Measurements from ENCODE around the gene MRTFB. TPM values are rescaled to one million over a fixed set of nuclear protein-coding genes. Genes with fewer than 3 reads are reported as not detected.
A peak's percentile ranks its signal among the peaks of the same experiment; 100 is the strongest.

The MRTFB gene
- total RNA-seq, 1 experiment from 2014 or later: 71.5 TPM

GRCh38 chr16:14089283-14089823 is 18.2 kb downstream of the MRTFB start:
- peaks cover 24% of the 10 kb centered on the region for H3K36me3 ChIP-seq (ENCODE audit: low read depth)
- TF ChIP-seq, protein P1, sequence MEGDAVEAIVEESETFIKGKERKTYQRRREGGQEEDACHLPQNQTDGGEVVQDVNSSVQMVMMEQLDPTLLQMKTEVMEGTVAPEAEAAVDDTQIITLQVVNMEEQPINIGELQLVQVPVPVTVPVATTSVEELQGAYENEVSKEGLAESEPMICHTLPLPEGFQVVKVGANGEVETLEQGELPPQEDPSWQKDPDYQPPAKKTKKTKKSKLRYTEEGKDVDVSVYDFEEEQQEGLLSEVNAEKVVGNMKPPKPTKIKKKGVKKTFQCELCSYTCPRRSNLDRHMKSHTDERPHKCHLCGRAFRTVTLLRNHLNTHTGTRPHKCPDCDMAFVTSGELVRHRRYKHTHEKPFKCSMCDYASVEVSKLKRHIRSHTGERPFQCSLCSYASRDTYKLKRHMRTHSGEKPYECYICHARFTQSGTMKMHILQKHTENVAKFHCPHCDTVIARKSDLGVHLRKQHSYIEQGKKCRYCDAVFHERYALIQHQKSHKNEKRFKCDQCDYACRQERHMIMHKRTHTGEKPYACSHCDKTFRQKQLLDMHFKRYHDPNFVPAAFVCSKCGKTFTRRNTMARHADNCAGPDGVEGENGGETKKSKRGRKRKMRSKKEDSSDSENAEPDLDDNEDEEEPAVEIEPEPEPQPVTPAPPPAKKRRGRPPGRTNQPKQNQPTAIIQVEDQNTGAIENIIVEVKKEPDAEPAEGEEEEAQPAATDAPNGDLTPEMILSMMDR (conservative IDR thresholded peaks at IDR 0.05): no peak
- TF ChIP-seq EZH2 (IDR thresholded peaks at IDR 0.05; ENCODE audit: low read depth): no peak
- H3F3A ChIP-seq (ENCODE audit: insufficient read depth, low read depth): peaks cover 17% of the 10 kb centered on the region
- BruUV-seq (replicated peaks): no TSS peak
- no peak overlapping the region for H3K4me2 ChIP-seq
- no peaks in the 10 kb centered on the region for H3K9me3 ChIP-seq (ENCODE audit: insufficient read depth, low read depth)
- ChIA-PET POLR2A (ENCODE audit: unreplicated experiment) (no interaction called here), CTCF (no interaction called here)
- no peaks in the 10 kb centered on the region for H4K20me1 ChIP-seq (ENCODE audit: insufficient read depth)
- no peaks in the 10 kb centered on the region for H3K27me3 ChIP-seq (ENCODE audit: insufficient read depth, low read depth)
- no peak overlapping the region for H3K27ac ChIP-seq
- intact Hi-C loops (cut with micrococcal nuclease; ENCODE audit: unreplicated experiment): no loop called here
- H3K4me3 ChIP-seq: no peak overlapping the region
- H3K4me1 ChIP-seq (replicated peaks; ENCODE audit: insufficient read depth): peaks cover 45% of the 10 kb centered on the region
- H3K9me2 ChIP-seq (ENCODE audit: insufficient read depth): no peaks in the 10 kb centered on the region
- DNase-seq: no peak
- H3K79me2 ChIP-seq (ENCODE audit: low read depth): peaks cover 87% of the 10 kb centered on the region
- no peak overlapping the region for H2AFZ ChIP-seq

GRCh38 chr16:14092561-14092960 is 21.4 kb downstream of the MRTFB start:
- ChIA-PET POLR2A (ENCODE audit: unreplicated experiment) (no interaction called here), CTCF (no interaction called here)
- H4K20me1 ChIP-seq (ENCODE audit: insufficient read depth): no peaks in the 10 kb centered on the region
- no peak overlapping the region for H3K4me3 ChIP-seq
- peaks cover 68% of the 10 kb centered on the region for H3K4me1 ChIP-seq (replicated peaks; ENCODE audit: insufficient read depth)
- no peaks in the 10 kb centered on the region for H3K9me2 ChIP-seq (ENCODE audit: insufficient read depth)
- DNase-seq: no peak
- peaks cover 41% of the 10 kb centered on the region for H3F3A ChIP-seq (ENCODE audit: insufficient read depth, low read depth)
- H3K27ac ChIP-seq: no peak overlapping the region; the same call in 1 of the 2 replicates
- H3K27me3 ChIP-seq (ENCODE audit: insufficient read depth, low read depth): no peaks in the 10 kb centered on the region
- H3K36me3 ChIP-seq (ENCODE audit: low read depth): peaks cover 21% of the 10 kb centered on the region; the same call in 1 of the 2 replicates
- peaks cover 79% of the 10 kb centered on the region for H3K79me2 ChIP-seq (ENCODE audit: low read depth)
- H3K4me2 ChIP-seq: no peak overlapping the region
- TF ChIP-seq, protein P1 (conservative IDR thresholded peaks at IDR 0.05): no peak
- no peak for TF ChIP-seq EZH2 (IDR thresholded peaks at IDR 0.05; ENCODE audit: low read depth)
- intact Hi-C loops (cut with micrococcal nuclease; ENCODE audit: unreplicated experiment): no loop called here
- BruUV-seq (replicated peaks): no TSS peak
- H3K9me3 ChIP-seq (ENCODE audit: insufficient read depth, low read depth): no peaks in the 10 kb centered on the region
- H2AFZ ChIP-seq: no peak overlapping the region

- peaks cover 84% of the 10 kb centered on the region for H3K4me1 ChIP-seq (replicated peaks; ENCODE audit: insufficient read depth)
- peak overlapping the region; percentile 92 for H3K27ac ChIP-seq
- no peak overlapping the region for H2AFZ ChIP-seq
- peaks cover 81% of the 10 kb centered on the region for H3K79me2 ChIP-seq (ENCODE audit: low read depth)
- H3K36me3 ChIP-seq (ENCODE audit: low read depth): peaks cover 10% of the 10 kb centered on the region; the same call in 1 of the 2 replicates
- H3F3A ChIP-seq (ENCODE audit: insufficient read depth, low read depth): peaks cover 50% of the 10 kb centered on the region
- CTCF ChIA-PET: interaction anchor here (0.6 to 1.9 kb wide), 3 partner anchors 14 to 454 kb away, joined by 3 to 7 read pairs (median 3); partner anchors contain the start of gene ERCC4
- BruUV-seq (replicated peaks): no TSS peak
- no peaks in the 10 kb centered on the region for H3K9me2 ChIP-seq (ENCODE audit: insufficient read depth)
- peak overlapping the region; percentile 85 for H3K4me2 ChIP-seq
- no peaks in the 10 kb centered on the region for H3K9me3 ChIP-seq (ENCODE audit: insufficient read depth, low read depth)
- TF ChIP-seq EZH2 (IDR thresholded peaks at IDR 0.05; ENCODE audit: low read depth): no peak
- TF ChIP-seq, protein P1 (conservative IDR thresholded peaks at IDR 0.05): no peak
- intact Hi-C loops (cut with micrococcal nuclease; ENCODE audit: unreplicated experiment): no loop called here
- POLR2A ChIA-PET (ENCODE audit: unreplicated experiment): interaction anchor here (0.7 kb wide), 3 partner anchors 48 to 66 kb away, joined by 4 to 5 read pairs (median 5); no protein-coding TSS in a partner anchor
- H3K4me3 ChIP-seq: peak overlapping the region; percentile 39; the same call in 1 of the 2 replicates
- peak; percentile 71 to 84 for DNase-seq
- H3K27me3 ChIP-seq (ENCODE audit: insufficient read depth, low read depth): no peaks in the 10 kb centered on the region
- H4K20me1 ChIP-seq (ENCODE audit: insufficient read depth): no peaks in the 10 kb centered on the region
Observed at GRCh38 chr16:14095883-14096551, 24.9 kb downstream of the MRTFB start.

Data from PC-9 (cell line).